Neutrophil (primary cell): ENCODE results near the gene SPINT3.

Experiments
- H3K27ac ChIP-seq: fragments of 200-600 bp; sonication (generic); 2 replicates; pipeline ENCODE4 v1.5.1; 2016; ENCODE audit warnings: mild to moderate bottlenecking, moderate library complexity
- H3K27me3 ChIP-seq: fragments of 200-600 bp; sonication (generic); 2 replicates; pipeline ENCODE4 v1.6.0; 2016; ENCODE audit warnings: mild to moderate bottlenecking
- H3K36me3 ChIP-seq: fragments of 200-600 bp; sonication (generic); 2 replicates; pipeline ENCODE4 v1.5.1; 2017
- H3K4me1 ChIP-seq, 2 experiments: fragments of 200-600 bp in 1 of 2; sonication (generic) in 1 of 2; 1 replicate in 1 of 2; 2 replicates in 1 of 2; pipeline versions ENCODE4 v1.5.1 to v1.6.1; 2013 to 2016; ENCODE audit warnings: low read depth in 1 of 2, low read length in 1 of 2, mild to moderate bottlenecking in 1 of 2, moderate library complexity in 1 of 2; ENCODE audit not compliant: control insufficient read depth in 1 of 2, insufficient read depth in 1 of 2
- H3K4me3 ChIP-seq, 2 experiments: fragments of 200-600 bp in 1 of 2; sonication (generic) in 1 of 2; 1 replicate in 1 of 2; 2 replicates in 1 of 2; pipeline ENCODE4 v1.5.1; 2013 to 2016; ENCODE audit warnings: low read depth in 1 of 2, low read length in 1 of 2, mild to moderate bottlenecking in 1 of 2, moderate library complexity in 1 of 2
- H3K9me3 ChIP-seq: fragments of 200-600 bp; sonication (generic); 2 replicates; pipeline ENCODE4 v1.5.1; 2016
- CTCF ChIP-seq: fragments of 200-600 bp; sonication (generic); IDR thresholded peaks from 2 replicates; pipeline ENCODE4 v1.5.1; 2016; ENCODE audit warnings: antibody characterized with exemption

The SPINT3 gene

GRCh38 chr20:45538209-45538799 lies 22.9 kb upstream of the SPINT3 start:
- Histone ChIP-seq H3K4me1 (no peaks in the 10 kb centered on the region), H3K9me3 (no peaks in the 10 kb centered on the region), H3K36me3 (no peaks in the 10 kb centered on the region), H3K4me3 (no peak overlapping the region), H3K27me3 (peaks cover 77% of the 10 kb centered on the region), H3K27ac (no peak overlapping the region)
- no peak for TF ChIP-seq CTCF

- TF ChIP-seq CTCF = no peak
- H3K4me3 ChIP-seq = no peak overlapping the region
- no peaks in the 10 kb centered on the region for H3K9me3 ChIP-seq
- H3K36me3 ChIP-seq = no peaks in the 10 kb centered on the region
- no peak overlapping the region for H3K27ac ChIP-seq
- no peaks in the 10 kb centered on the region for H3K4me1 ChIP-seq
- peaks cover 62% of the 10 kb centered on the region for H3K27me3 ChIP-seq
Observed at GRCh38 chr20:45527294-45527693, 11.9 kb upstream of the SPINT3 start.

DNA sequence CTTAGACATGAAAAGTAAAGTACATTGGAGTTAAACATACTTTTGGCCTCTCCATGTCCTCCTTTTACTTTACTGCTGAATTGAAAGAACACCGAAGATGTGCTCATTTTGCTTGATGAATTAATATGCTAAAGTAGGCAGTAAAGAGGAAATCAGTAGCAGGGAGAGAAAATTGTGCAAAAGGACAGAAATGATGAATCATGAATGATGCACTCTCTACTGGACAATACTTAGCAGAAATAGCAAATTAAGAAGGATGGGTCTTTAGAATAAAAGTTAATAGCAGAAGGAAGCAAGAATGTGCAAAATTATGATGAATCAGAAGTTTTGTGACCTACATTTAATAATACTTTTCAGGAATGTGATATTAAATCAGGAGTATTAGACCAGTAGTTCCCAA lies 8.4 kb upstream of the SPINT3 start:
- H3K4me3 ChIP-seq = no peak overlapping the region
- H3K27ac ChIP-seq = no peak overlapping the region
- no peaks in the 10 kb centered on the region for H3K36me3 ChIP-seq
- H3K27me3 ChIP-seq = peaks cover 54% of the 10 kb centered on the region
- H3K9me3 ChIP-seq = no peaks in the 10 kb centered on the region
- TF ChIP-seq CTCF = no peak
- H3K4me1 ChIP-seq = no peaks in the 10 kb centered on the region

DNA sequence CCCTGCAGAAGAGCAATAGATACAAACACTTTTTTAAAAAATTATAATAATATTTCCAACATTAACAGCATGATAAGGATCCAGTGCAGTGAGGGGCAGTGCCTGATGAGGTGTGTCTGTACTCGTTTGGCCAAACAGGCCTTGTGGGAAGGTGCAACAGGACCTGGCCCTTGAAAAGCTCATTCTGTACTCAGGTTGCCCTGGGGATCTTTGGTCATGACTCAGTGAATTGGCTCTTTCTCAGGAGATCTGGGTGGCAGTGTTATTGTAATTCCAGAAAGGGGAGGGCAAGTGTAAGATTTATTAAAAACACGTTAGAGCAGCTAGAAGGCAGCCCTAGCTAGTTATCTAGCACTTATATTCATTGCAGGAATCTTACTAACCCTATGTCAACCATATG lies 2.9 kb upstream of the SPINT3 start:
- no peak overlapping the region for H3K27ac ChIP-seq
- H3K27me3 ChIP-seq = peaks cover 59% of the 10 kb centered on the region

DNA sequence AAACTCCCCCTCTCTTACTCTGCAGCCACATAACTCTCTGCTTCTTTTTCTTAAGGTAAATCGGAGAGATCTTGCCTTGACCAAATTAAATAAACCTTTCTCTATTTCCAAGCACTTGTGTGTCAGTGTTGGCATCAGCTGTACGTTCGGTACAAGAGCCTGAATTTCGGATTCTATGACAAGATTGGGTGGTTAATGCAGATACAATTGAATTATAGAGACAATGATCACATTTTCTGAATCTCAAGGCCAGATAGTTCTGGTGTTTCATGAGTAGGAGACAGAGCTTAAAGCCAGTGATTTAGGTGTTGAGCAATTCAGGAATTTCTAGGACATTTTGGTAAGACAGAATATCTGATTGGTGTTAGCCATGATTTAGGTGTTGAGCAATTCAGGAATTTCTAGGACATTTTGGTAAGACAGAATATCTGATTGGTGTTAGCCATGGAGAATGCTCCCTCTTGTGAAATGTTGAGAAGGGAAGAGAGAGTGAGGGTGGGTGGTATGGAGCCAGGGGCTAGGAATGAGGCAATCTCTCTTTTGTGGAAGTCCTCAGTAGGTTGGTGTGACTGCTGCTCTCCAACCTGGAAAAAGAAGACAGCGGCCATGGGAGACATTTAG lies 5.1 kb downstream of the SPINT3 start:
- Histone ChIP-seq H3K4me3 (no peak overlapping the region), H3K27ac (no peak overlapping the region), H3K4me1 (no peaks in the 10 kb centered on the region), H3K27me3 (peaks cover 76% of the 10 kb centered on the region), H3K9me3 (no peaks in the 10 kb centered on the region), H3K36me3 (no peaks in the 10 kb centered on the region)
- TF ChIP-seq CTCF = no peak

More for the DNA sequence above, 2.9 kb upstream of the SPINT3 start:
- Histone ChIP-seq H3K4me1 (no peaks in the 10 kb centered on the region), H3K9me3 (no peaks in the 10 kb centered on the region), H3K36me3 (no peaks in the 10 kb centered on the region), H3K4me3 (no peak overlapping the region)
- TF ChIP-seq CTCF = no peak
